Measurements from ENCODE around the gene GAGE13. TPM values are rescaled to one million over a fixed set of nuclear protein-coding genes. Genes with fewer than 3 reads are reported as not detected.
"Not testable (repeated sequence)": the region's sequence is repeated elsewhere in the genome, so short reads cannot be mapped to it uniquely, and the experiment has no call there.

The GAGE13 gene
- polyA plus RNA-seq, 1 donor (not counting 4 experiments of a cell fraction or from before 2014, with no cell fraction given) = not detected

DNA sequence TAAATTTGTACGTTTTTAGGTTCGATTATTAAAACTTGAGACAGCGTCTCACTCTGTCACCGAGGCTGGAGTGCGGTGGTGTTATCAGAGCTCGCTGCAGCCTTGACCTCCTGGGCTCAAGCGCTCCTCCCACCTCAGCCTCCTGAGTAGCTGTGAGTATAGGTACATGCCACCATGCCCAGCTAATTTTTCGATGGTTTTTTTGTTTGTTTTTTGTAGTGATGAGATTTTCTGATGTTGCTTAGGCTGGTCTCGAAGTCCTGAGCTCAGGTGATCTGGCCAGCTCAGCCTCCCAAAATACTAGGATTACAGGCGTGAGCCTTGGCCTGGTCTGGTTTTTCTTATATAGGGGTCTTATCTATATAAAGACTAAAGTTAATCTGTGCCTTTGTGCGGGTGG, 961 bp upstream of the GAGE13 start:
- H3K9me3 ChIP-seq (ENCODE audit: control insufficient read depth, low read depth, low read length); H3K9ac ChIP-seq (ENCODE audit: control insufficient read depth, extremely low read depth, insufficient read depth, low read length); H2AFZ ChIP-seq (ENCODE audit: control insufficient read depth, low read length); DNase-seq (ENCODE audit: low read depth, low spot score); H3K27ac ChIP-seq (ENCODE audit: control insufficient read depth, insufficient read depth, low read length); H3K27me3 ChIP-seq (ENCODE audit: control insufficient read depth, extremely low read depth, insufficient read depth, low read length); H3K4me3 ChIP-seq (ENCODE audit: control insufficient read depth in 2 of 3, extremely low read depth in 1 of 3, insufficient read depth in 2 of 3, low read depth in 1 of 3, low read length in 3 of 3); H4K20me1 ChIP-seq (ENCODE audit: control insufficient read depth, extremely low read depth, insufficient read depth, low read length); H3K9me1 ChIP-seq (ENCODE audit: control insufficient read depth, extremely low read depth, insufficient read depth, low read length); H3K4me1 ChIP-seq (ENCODE audit: control insufficient read depth, extremely low read depth, insufficient read depth, low read length); H3K4me2 ChIP-seq (ENCODE audit: control insufficient read depth, extremely low read depth, insufficient read depth, low read depth, low read length); FAIRE-seq; dilution Hi-C loops (cut with MboI; ENCODE audit: extremely low pct_ligation_motif_present, low sequenced_read_pairs); H3K79me2 ChIP-seq (ENCODE audit: control insufficient read depth, insufficient read depth, low read length); H3K36me3 ChIP-seq (ENCODE audit: control insufficient read depth in 2 of 2, extremely low read depth in 1 of 2, insufficient read depth in 2 of 2, low read length in 2 of 2): not testable (repeated sequence)

DNA sequence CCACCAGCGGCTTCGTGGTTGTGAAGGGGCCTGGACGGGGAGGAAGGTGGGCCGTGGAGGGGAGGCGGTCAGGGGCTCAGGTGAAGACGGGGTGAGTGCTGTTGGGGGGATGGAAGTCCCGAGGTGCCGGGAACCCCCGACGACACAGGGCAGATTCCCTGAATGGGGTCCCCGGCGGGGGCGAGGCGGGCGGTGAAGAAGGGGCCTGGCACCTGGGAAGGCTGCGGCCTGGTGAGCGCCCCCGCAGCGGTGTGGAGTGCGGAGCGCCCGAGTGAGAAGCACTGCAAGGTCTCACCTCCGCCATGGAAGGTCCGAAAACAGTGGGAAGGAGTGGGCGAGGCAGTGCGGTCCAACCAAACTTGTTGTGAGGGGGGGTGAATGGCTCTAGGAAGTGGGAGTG, 459 bp downstream of the GAGE13 start:
- FAIRE-seq; dilution Hi-C loops (cut with MboI; ENCODE audit: extremely low pct_ligation_motif_present, low sequenced_read_pairs); H3K4me1 ChIP-seq (ENCODE audit: control insufficient read depth, extremely low read depth, insufficient read depth, low read length); H3K36me3 ChIP-seq (ENCODE audit: control insufficient read depth in 2 of 2, extremely low read depth in 1 of 2, insufficient read depth in 2 of 2, low read length in 2 of 2); H4K20me1 ChIP-seq (ENCODE audit: control insufficient read depth, extremely low read depth, insufficient read depth, low read length); DNase-seq (ENCODE audit: low read depth, low spot score); H3K4me3 ChIP-seq (ENCODE audit: control insufficient read depth in 2 of 3, extremely low read depth in 1 of 3, insufficient read depth in 2 of 3, low read depth in 1 of 3, low read length in 3 of 3); H3K27ac ChIP-seq (ENCODE audit: control insufficient read depth, insufficient read depth, low read length); H3K79me2 ChIP-seq (ENCODE audit: control insufficient read depth, insufficient read depth, low read length); H3K9ac ChIP-seq (ENCODE audit: control insufficient read depth, extremely low read depth, insufficient read depth, low read length); H3K9me1 ChIP-seq (ENCODE audit: control insufficient read depth, extremely low read depth, insufficient read depth, low read length); H3K27me3 ChIP-seq (ENCODE audit: control insufficient read depth, extremely low read depth, insufficient read depth, low read length); H2AFZ ChIP-seq (ENCODE audit: control insufficient read depth, low read length); H3K9me3 ChIP-seq (ENCODE audit: control insufficient read depth, low read depth, low read length); H3K4me2 ChIP-seq (ENCODE audit: control insufficient read depth, extremely low read depth, insufficient read depth, low read depth, low read length): not testable (repeated sequence)

DNA sequence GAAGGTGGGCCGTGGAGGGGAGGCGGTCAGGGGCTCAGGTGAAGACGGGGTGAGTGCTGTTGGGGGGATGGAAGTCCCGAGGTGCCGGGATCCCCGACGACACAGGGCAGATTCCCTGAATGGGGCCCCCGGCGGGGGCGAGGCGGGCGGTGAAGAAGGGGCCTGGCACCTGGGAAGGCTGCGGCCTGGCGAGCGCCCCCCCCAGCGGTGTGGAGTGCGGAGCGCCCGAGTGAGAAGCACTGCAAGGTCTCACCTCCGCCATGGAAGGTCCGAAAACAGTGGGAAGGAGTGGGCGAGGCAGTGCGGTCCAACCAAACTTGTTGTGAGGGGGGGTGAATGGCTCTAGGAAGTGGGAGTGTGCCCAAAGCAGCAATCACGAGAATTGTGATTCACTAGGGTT, 10.1 kb downstream of the GAGE13 start:
- H3K4me1 ChIP-seq (ENCODE audit: control insufficient read depth, extremely low read depth, insufficient read depth, low read length); H2AFZ ChIP-seq (ENCODE audit: control insufficient read depth, low read length); H3K36me3 ChIP-seq (ENCODE audit: control insufficient read depth in 2 of 2, extremely low read depth in 1 of 2, insufficient read depth in 2 of 2, low read length in 2 of 2); H3K27ac ChIP-seq (ENCODE audit: control insufficient read depth, insufficient read depth, low read length); H3K9ac ChIP-seq (ENCODE audit: control insufficient read depth, extremely low read depth, insufficient read depth, low read length); DNase-seq (ENCODE audit: low read depth, low spot score); H3K79me2 ChIP-seq (ENCODE audit: control insufficient read depth, insufficient read depth, low read length); H4K20me1 ChIP-seq (ENCODE audit: control insufficient read depth, extremely low read depth, insufficient read depth, low read length); H3K4me2 ChIP-seq (ENCODE audit: control insufficient read depth, extremely low read depth, insufficient read depth, low read depth, low read length); dilution Hi-C loops (cut with MboI; ENCODE audit: extremely low pct_ligation_motif_present, low sequenced_read_pairs); H3K9me3 ChIP-seq (ENCODE audit: control insufficient read depth, low read depth, low read length); H3K4me3 ChIP-seq (ENCODE audit: control insufficient read depth in 2 of 3, extremely low read depth in 1 of 3, insufficient read depth in 2 of 3, low read depth in 1 of 3, low read length in 3 of 3); H3K27me3 ChIP-seq (ENCODE audit: control insufficient read depth, extremely low read depth, insufficient read depth, low read length); FAIRE-seq; H3K9me1 ChIP-seq (ENCODE audit: control insufficient read depth, extremely low read depth, insufficient read depth, low read length): not testable (repeated sequence)

DNA sequence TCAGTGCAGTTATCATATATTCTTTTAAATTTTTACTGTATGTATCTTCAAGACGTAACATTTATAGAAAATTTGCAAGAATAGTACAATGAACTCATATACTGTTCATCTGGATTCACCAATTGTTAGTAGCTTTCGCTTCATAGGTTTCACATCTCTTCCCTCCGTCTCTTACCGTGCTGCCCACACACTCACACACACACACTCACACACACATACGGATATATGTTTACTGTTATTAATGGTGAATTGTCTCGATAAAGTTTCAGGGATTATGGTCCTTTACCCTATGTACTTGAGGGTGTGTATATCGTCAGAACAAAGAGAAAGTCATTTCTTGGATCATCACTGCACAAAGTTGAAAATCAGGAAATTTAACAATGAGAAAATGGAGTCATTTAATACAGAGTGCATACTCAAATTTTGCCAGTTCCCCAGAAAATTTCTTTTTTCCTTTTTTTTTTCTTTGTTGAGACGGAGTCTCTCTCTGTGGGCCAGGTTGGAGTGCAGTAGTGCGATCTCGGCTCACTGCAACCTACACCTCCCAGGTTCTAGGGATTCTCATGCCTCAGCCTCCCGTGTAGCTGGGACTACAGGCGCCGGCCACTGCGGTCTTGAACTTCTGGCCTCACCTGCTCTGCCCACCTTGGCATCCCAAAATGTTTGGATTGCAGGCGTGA, 13.3 kb downstream of the GAGE13 start:
- DNase-seq (ENCODE audit: low read depth, low spot score); H3K9ac ChIP-seq (ENCODE audit: control insufficient read depth, extremely low read depth, insufficient read depth, low read length); H3K27me3 ChIP-seq (ENCODE audit: control insufficient read depth, extremely low read depth, insufficient read depth, low read length); H4K20me1 ChIP-seq (ENCODE audit: control insufficient read depth, extremely low read depth, insufficient read depth, low read length); H3K4me1 ChIP-seq (ENCODE audit: control insufficient read depth, extremely low read depth, insufficient read depth, low read length); dilution Hi-C loops (cut with MboI; ENCODE audit: extremely low pct_ligation_motif_present, low sequenced_read_pairs); H3K9me1 ChIP-seq (ENCODE audit: control insufficient read depth, extremely low read depth, insufficient read depth, low read length); H2AFZ ChIP-seq (ENCODE audit: control insufficient read depth, low read length); FAIRE-seq; H3K79me2 ChIP-seq (ENCODE audit: control insufficient read depth, insufficient read depth, low read length); H3K4me2 ChIP-seq (ENCODE audit: control insufficient read depth, extremely low read depth, insufficient read depth, low read depth, low read length); H3K27ac ChIP-seq (ENCODE audit: control insufficient read depth, insufficient read depth, low read length); H3K9me3 ChIP-seq (ENCODE audit: control insufficient read depth, low read depth, low read length); H3K4me3 ChIP-seq (ENCODE audit: control insufficient read depth in 2 of 3, extremely low read depth in 1 of 3, insufficient read depth in 2 of 3, low read depth in 1 of 3, low read length in 3 of 3); H3K36me3 ChIP-seq (ENCODE audit: control insufficient read depth in 2 of 2, extremely low read depth in 1 of 2, insufficient read depth in 2 of 2, low read length in 2 of 2): not testable (repeated sequence)

DNA sequence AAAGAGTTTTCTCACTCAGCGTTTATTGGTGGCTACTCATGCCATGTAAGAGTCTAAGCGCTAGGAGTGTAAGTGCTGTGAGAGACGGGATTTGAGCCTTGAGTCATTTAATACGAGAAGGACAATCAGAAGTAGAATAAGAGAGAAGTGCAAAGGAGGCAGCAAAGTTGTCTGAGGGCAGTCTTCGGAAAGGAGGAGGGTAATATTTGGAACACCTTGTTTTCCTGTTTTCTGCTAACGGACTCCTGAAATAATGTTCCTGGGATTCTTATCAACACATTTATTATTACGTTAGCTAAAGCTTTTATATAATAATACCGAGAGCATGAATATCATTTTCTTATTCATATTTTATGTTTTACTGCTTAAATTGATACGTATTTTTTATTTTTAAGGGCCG, 14.0 kb downstream of the GAGE13 start:
- H3K4me3 ChIP-seq (ENCODE audit: control insufficient read depth in 2 of 3, extremely low read depth in 1 of 3, insufficient read depth in 2 of 3, low read depth in 1 of 3, low read length in 3 of 3); H3K27me3 ChIP-seq (ENCODE audit: control insufficient read depth, extremely low read depth, insufficient read depth, low read length); H3K27ac ChIP-seq (ENCODE audit: control insufficient read depth, insufficient read depth, low read length); H3K9me3 ChIP-seq (ENCODE audit: control insufficient read depth, low read depth, low read length); H2AFZ ChIP-seq (ENCODE audit: control insufficient read depth, low read length); H3K9ac ChIP-seq (ENCODE audit: control insufficient read depth, extremely low read depth, insufficient read depth, low read length); DNase-seq (ENCODE audit: low read depth, low spot score); H3K4me2 ChIP-seq (ENCODE audit: control insufficient read depth, extremely low read depth, insufficient read depth, low read depth, low read length); H3K36me3 ChIP-seq (ENCODE audit: control insufficient read depth in 2 of 2, extremely low read depth in 1 of 2, insufficient read depth in 2 of 2, low read length in 2 of 2); H3K79me2 ChIP-seq (ENCODE audit: control insufficient read depth, insufficient read depth, low read length); H3K9me1 ChIP-seq (ENCODE audit: control insufficient read depth, extremely low read depth, insufficient read depth, low read length); FAIRE-seq; H4K20me1 ChIP-seq (ENCODE audit: control insufficient read depth, extremely low read depth, insufficient read depth, low read length); H3K4me1 ChIP-seq (ENCODE audit: control insufficient read depth, extremely low read depth, insufficient read depth, low read length); dilution Hi-C loops (cut with MboI; ENCODE audit: extremely low pct_ligation_motif_present, low sequenced_read_pairs): not testable (repeated sequence)
